Esophagus squamous epithelium (tissue), 4 donors: ENCODE data around the gene CIAO3.

Experiments used
- CTCF ChIP-seq, 6 experiments: fragments of 450-650 bp in 4 of 6; fragments of 200-600 bp in 2 of 6; sonication (generic) in 2 of 6; IDR thresholded peaks; one replicate each; pipeline ENCODE4 v1.5.1; 2016 to 2019; ENCODE audit warnings: antibody characterized with exemption in 6 of 6, mild to moderate bottlenecking in 4 of 6, moderate library complexity in 4 of 6
- POLR2A ChIP-seq, 4 donors: fragments of 450-650 bp; IDR thresholded peaks; one replicate each; pipeline ENCODE4 v1.6.1; 2017; ENCODE audit warnings: antibody characterized with exemption in 4 of 4, mild to moderate bottlenecking in 4 of 4, moderate library complexity in 3 of 4

DNA sequence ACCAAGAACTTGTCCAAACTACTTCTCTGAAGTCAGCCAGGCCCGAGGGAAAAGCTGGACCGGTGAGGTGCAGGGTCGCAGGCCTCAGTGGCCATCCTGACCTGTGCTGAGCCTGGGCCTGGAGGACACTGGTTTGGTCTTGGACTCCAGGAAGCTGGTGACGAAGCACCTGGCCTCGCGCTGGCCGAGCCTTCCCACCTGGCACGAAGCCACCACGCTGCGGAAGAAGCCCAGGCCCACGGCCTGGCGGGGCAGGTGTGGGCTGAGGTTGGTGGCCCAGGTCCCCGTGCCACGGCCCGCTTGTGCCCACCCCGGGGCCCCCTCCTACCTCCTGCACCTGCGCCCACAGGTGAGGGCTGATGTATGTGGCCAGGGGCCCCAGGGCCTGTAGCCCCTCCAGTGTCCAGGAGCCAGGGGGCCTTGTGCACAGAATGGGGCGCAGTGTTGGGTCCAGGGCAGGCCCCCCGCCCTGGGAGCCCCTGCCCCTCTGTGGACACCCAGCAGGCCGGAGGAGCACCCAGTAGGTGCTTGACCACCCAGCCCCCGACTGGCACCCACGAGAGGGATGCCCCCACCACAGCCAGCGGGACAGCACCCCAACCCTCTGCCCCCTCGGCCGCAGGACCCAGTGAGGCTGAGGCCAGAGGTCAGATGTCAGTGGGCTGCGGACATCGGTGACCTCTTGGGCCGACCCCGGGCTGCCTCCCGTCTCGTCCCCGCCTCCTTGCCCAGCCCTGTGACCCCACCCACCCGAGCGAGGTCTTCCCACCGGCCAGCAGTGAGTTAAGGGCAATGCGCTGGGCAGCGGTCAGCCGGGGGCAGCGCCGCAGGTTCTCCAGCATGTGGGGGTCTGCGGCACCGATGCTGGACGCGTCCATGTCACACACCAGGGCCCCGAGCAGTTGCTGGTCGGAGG is 33.5 kb upstream of the CIAO3 start:
- TF ChIP-seq CTCF (IDR thresholded peaks at IDR 0.05) (no peak), POLR2A (IDR thresholded peaks at IDR 0.05) (no peak)
